ENCODE data around the gene PLAAT5.

PLAAT5 gene

DNA sequence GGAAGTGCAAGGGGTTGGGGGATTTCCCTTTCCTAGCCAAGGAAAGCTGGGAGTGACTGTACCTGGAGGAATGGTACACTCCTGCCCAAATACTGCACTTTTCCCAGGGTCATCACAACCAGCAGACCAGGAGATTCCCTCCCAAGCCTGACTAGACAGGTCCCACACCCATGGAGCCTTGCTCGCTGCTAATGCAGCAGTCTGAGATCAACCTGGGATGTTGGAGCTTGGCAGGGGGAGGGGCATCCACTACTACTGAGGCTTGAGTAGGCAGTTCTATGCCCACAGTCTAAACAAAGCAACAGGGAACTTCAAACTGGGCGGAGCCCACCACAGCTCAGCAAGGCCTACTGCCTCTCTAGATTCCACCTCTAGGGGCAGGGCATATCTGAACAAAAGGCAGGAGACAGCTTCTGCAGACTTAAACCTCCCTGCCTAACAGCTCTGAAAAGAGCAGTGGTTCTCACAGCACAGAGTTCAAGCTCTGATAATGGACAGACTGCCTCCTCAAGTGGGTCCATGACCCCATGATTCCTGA, 62.9 kb downstream of the PLAAT5 start:
- Histone ChIP-seq H3K27me3 (ENCODE audit: insufficient read depth, poor library complexity, severe bottlenecking) (no peaks in the 10 kb centered on the region), H3K27ac (replicated peaks) (no peak overlapping the region), H3K4me3 (replicated peaks; ENCODE audit: insufficient read depth, low read length) (no peak overlapping the region)
- TF ChIP-seq SPI1 (IDR thresholded peaks at IDR 0.05; ENCODE audit: borderline replicate concordance, low read depth) (no peak), GABPA (IDR thresholded peaks at IDR 0.05; ENCODE audit: low read depth) (no peak), POLR2AphosphoS5 (IDR thresholded peaks at IDR 0.05; ENCODE audit: low read depth) (no peak)
- TF ChIP-seq, protein P1, sequence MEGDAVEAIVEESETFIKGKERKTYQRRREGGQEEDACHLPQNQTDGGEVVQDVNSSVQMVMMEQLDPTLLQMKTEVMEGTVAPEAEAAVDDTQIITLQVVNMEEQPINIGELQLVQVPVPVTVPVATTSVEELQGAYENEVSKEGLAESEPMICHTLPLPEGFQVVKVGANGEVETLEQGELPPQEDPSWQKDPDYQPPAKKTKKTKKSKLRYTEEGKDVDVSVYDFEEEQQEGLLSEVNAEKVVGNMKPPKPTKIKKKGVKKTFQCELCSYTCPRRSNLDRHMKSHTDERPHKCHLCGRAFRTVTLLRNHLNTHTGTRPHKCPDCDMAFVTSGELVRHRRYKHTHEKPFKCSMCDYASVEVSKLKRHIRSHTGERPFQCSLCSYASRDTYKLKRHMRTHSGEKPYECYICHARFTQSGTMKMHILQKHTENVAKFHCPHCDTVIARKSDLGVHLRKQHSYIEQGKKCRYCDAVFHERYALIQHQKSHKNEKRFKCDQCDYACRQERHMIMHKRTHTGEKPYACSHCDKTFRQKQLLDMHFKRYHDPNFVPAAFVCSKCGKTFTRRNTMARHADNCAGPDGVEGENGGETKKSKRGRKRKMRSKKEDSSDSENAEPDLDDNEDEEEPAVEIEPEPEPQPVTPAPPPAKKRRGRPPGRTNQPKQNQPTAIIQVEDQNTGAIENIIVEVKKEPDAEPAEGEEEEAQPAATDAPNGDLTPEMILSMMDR (IDR thresholded peaks at IDR 0.05; ENCODE audit: insufficient read depth, low read length): no peak
- TF ChIP-seq, protein P2, sequence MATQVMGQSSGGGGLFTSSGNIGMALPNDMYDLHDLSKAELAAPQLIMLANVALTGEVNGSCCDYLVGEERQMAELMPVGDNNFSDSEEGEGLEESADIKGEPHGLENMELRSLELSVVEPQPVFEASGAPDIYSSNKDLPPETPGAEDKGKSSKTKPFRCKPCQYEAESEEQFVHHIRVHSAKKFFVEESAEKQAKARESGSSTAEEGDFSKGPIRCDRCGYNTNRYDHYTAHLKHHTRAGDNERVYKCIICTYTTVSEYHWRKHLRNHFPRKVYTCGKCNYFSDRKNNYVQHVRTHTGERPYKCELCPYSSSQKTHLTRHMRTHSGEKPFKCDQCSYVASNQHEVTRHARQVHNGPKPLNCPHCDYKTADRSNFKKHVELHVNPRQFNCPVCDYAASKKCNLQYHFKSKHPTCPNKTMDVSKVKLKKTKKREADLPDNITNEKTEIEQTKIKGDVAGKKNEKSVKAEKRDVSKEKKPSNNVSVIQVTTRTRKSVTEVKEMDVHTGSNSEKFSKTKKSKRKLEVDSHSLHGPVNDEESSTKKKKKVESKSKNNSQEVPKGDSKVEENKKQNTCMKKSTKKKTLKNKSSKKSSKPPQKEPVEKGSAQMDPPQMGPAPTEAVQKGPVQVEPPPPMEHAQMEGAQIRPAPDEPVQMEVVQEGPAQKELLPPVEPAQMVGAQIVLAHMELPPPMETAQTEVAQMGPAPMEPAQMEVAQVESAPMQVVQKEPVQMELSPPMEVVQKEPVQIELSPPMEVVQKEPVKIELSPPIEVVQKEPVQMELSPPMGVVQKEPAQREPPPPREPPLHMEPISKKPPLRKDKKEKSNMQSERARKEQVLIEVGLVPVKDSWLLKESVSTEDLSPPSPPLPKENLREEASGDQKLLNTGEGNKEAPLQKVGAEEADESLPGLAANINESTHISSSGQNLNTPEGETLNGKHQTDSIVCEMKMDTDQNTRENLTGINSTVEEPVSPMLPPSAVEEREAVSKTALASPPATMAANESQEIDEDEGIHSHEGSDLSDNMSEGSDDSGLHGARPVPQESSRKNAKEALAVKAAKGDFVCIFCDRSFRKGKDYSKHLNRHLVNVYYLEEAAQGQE (IDR thresholded peaks at IDR 0.05; ENCODE audit: insufficient replicate concordance, low read depth): no peak
- no peak for DNase-seq (ENCODE audit: low read depth in 1 of 2, low spot score in 1 of 2)

DNA sequence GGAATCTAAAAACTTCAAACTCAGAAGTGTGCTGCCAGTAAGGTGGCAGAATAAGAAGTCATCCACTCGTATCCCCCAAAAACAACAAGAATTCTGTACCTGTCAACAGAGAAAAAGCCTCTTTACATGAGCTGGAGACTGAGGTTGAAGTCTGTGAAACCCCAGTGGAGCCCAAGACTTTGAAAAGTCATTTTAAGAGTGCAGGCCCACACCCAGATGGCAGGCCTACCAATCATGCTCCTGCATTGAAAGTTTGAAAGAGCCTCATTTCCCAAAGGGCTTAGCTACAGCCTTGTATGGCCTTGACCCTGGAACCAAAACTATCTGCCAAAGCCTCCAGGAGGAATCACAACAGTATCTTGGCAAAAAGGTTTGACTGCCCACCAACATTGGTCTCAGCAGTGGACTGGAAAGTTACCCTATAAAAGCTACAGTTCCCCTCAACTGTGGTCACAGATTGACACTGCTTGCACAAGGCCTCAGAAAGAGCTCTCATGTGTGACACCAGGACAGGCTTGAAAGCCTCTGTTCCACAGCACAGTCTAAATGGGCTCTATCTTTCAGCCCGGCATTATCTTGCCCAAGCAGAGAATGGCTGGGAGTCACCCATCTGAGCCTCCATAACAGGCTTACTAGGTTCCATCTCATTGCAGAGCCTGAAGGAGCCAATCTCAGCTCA, 73.7 kb downstream of the PLAAT5 start:
- H3K27ac ChIP-seq (replicated peaks): no peak overlapping the region
- H3K27me3 ChIP-seq (ENCODE audit: insufficient read depth, poor library complexity, severe bottlenecking): no peaks in the 10 kb centered on the region
- DNase-seq (ENCODE audit: low read depth in 1 of 2, low spot score in 1 of 2): no peak
- H3K4me3 ChIP-seq (replicated peaks; ENCODE audit: insufficient read depth, low read length): no peak overlapping the region
- TF ChIP-seq, protein P2 (IDR thresholded peaks at IDR 0.05; ENCODE audit: insufficient replicate concordance, low read depth): no peak
- TF ChIP-seq SPI1 (IDR thresholded peaks at IDR 0.05; ENCODE audit: borderline replicate concordance, low read depth) (no peak), POLR2AphosphoS5 (IDR thresholded peaks at IDR 0.05; ENCODE audit: low read depth) (no peak), GABPA (IDR thresholded peaks at IDR 0.05; ENCODE audit: low read depth) (no peak)
- TF ChIP-seq, protein P1 (IDR thresholded peaks at IDR 0.05; ENCODE audit: insufficient read depth, low read length): no peak

Data from HL-60 (cell line).